Ectodermal cell (in vitro differentiated cells): ENCODE results near the gene MGAT4A.

Experiments used
- H3K27ac ChIP-seq: 2 replicates; pipeline ENCODE4 v1.7.0; 2013; ENCODE audit warnings: mild to moderate bottlenecking, low read depth, low read length; ENCODE audit not compliant: insufficient read depth, poor library complexity, severe bottlenecking
- H3K27me3 ChIP-seq: 2 replicates; pipeline ENCODE4 v1.7.0; 2013; ENCODE audit warnings: mild to moderate bottlenecking, low read length; ENCODE audit not compliant: insufficient read depth, control insufficient read depth, poor library complexity, severe bottlenecking
- H3K36me3 ChIP-seq: one replicate; pipeline ENCODE4 v1.7.0; 2013; ENCODE audit warnings: low read length; ENCODE audit not compliant: control insufficient read depth, insufficient read depth
- H3K4me1 ChIP-seq: one replicate; pipeline ENCODE4 v1.7.0; 2013; ENCODE audit warnings: low read length; ENCODE audit not compliant: control insufficient read depth, insufficient read depth
- H3K4me3 ChIP-seq: 2 replicates; pipeline ENCODE4 v1.7.0; 2013; ENCODE audit warnings: low read depth, low read length, control low read depth; ENCODE audit not compliant: insufficient read depth
- H3K9me3 ChIP-seq: 2 replicates; pipeline ENCODE4 v1.7.0; 2013; ENCODE audit warnings: mild to moderate bottlenecking, low read length, moderate library complexity; ENCODE audit not compliant: control insufficient read depth
- WGBS, 2 experiments: methylation state at CpG; one replicate each; pipeline ENCODE4 v1.1.7; 2013; ENCODE audit warnings: missing lambda C conversion rate in 2 of 2; 5-methylcytosine and 5-hydroxymethylcytosine counted together

The MGAT4A gene

DNA sequence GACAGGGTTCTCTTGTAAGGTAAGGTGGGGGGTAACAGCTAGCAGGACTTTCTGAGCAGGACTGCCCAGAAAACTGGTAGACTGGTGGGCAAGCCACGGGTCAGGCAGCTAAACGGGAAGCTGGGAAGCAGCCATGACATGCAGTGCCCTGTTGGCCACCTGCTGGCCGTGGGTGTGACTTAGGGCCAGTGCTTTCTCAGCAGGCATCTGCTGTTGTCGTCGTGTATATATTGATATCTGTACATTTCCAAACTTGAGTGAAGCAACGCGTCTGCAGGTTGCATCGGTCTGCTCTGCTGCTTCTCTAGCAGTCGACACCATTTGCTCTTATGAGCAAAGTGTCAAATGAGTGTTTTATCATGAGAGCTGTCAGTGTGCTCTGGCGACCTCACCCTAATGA lies 153.6 kb downstream of the MGAT4A start:
- Histone ChIP-seq H3K9me3 (no peaks in the 10 kb centered on the region), H3K4me1 (no peaks in the 10 kb centered on the region), H3K4me3 (no peak overlapping the region), H3K27me3 (no peaks in the 10 kb centered on the region), H3K27ac (no peak overlapping the region), H3K36me3 (no peaks in the 10 kb centered on the region)
- WGBS, 2 experiments = 91 to 92% methylated on average over 10 of the region's 10 CpGs

DNA sequence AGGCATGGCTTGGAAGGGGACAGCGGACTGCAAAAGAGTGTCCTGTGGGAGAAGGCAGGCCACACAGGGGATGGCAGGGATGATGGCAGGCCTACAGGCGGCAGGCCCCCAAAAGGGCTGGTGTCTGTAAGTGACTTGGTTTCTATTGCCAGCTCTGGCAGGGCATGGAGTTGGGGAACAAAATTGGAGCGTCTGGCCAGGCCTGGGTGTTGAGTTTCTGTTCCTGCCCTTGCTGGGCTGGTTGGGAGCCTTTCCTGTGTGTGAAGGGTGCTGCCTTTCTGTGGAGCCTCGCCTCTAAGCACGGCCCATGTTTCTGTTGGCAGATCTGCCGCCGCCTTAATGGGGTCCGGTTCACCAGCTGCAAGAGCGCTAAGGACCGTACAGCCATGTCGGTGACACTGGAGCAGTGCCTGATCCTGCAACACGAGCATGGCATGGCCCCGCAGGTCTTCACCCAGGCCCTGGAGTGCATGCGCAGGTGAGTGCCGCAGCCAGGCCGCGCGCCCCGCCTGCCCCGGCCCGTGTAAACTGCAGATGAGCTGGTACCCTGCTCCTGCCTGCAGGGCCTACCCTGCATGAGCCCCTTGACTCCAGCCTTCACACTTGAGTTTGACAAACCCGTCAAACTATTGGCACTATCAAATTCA lies 154.1 kb downstream of the MGAT4A start:
- Histone ChIP-seq H3K9me3 (no peaks in the 10 kb centered on the region), H3K27me3 (no peaks in the 10 kb centered on the region), H3K4me3 (no peak overlapping the region), H3K27ac (no peak overlapping the region), H3K36me3 (no peaks in the 10 kb centered on the region), H3K4me1 (no peaks in the 10 kb centered on the region)
- WGBS, 2 experiments = 95 to 96% methylated on average over 21 to 22 of the region's 22 CpGs

DNA sequence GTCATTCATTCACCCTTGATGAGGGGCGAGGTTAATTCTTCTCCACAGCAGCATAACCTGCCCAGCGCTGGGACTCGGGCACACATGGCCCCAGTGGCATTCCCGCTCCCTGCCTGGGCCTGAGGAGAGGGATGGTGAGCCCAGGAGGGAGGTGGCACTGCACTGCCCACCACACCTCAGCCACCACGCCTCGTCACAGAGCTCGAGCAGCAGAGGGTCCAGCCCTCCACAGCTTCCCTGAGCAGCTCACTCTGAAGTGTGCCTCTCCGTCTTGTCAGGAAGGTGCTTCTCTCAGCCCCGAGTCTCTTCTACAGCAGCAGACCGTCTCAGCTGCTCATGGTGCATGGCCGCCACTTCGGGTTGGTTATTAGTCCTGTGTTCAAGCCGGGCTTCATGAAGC lies 157.5 kb downstream of the MGAT4A start:
- no peak overlapping the region for H3K4me3 ChIP-seq
- H3K4me1 ChIP-seq = no peaks in the 10 kb centered on the region
- H3K27ac ChIP-seq = no peak overlapping the region
- 94 to 95% methylated on average over 13 of the region's 13 CpGs for WGBS, 2 experiments
- H3K9me3 ChIP-seq = no peaks in the 10 kb centered on the region
- H3K36me3 ChIP-seq = no peaks in the 10 kb centered on the region
- no peaks in the 10 kb centered on the region for H3K27me3 ChIP-seq

DNA sequence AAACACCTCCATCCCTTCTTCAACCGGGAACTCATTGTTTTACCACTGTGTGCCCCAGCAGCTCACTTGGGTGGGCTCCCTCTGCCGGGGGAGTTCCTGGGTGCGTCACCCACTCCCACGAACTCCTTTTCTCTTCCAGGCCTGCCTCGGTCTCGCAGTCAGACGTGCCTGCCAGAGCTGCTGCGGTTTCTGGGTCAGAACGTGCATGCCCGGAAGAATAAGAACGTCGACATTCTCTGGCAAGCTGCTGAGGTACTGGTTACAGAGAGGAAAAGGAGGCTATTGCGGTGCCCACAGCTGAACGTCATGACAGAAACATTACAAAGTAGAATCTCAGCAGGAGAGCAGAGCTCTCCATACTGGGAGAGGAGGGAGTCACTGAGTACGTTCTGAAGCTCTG lies 158.3 kb downstream of the MGAT4A start:
- no peaks in the 10 kb centered on the region for H3K9me3 ChIP-seq
- no peak overlapping the region for H3K27ac ChIP-seq
- H3K36me3 ChIP-seq = no peaks in the 10 kb centered on the region
- no peaks in the 10 kb centered on the region for H3K27me3 ChIP-seq
- 90 to 94% methylated on average over 15 of the region's 15 CpGs for WGBS, 2 experiments
- H3K4me1 ChIP-seq = no peaks in the 10 kb centered on the region
- H3K4me3 ChIP-seq = no peak overlapping the region

DNA sequence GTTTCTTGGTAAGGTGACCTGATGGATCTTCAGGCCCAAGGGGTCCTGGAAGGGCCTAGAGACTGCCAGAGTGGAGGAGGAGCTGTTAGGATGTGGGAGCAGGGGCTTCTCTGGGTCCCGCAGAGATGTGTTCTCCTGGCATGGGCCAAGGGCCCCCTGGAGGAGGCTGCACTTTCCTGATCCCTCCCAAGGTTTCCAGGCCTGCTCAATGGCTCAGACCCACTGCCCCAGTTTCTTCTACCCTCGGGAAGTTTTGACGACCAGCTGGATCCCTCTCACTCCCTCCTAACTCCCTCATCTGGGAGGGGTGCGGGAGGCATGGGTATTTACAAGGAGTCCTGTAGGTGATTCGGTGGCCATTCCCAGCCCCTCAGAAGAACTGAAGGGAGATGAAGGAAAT lies 158.7 kb downstream of the MGAT4A start:
- Histone ChIP-seq H3K9me3 (no peaks in the 10 kb centered on the region), H3K27me3 (no peaks in the 10 kb centered on the region), H3K4me3 (no peak overlapping the region), H3K4me1 (no peaks in the 10 kb centered on the region), H3K36me3 (no peaks in the 10 kb centered on the region), H3K27ac (no peak overlapping the region)
- 87 to 97% methylated on average over 5 of the region's 5 CpGs for WGBS, 2 experiments

DNA sequence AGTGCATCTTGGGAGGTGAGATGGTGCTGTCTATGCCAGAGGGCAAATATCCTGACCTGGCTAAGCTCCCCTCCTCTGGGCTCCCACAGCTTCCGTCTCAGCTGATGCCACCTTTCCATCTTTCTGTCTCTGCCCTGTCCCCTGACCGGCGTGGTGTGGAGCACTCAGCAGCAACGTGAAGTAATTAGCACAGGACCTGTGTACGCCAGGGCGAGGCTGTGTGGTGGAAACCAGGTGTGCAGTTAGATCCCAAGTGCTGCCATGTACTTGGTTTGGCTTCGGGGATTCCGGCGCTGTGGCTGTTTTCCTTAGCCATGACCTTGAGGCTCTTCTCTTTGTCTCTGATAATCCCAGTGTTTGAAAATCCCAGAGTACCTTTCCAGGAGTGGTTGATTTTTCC lies 159.1 kb downstream of the MGAT4A start:
- no peaks in the 10 kb centered on the region for H3K36me3 ChIP-seq
- no peaks in the 10 kb centered on the region for H3K9me3 ChIP-seq
- 94 to 95% methylated on average over 9 of the region's 9 CpGs for WGBS, 2 experiments
- H3K4me3 ChIP-seq = no peak overlapping the region
- no peak overlapping the region for H3K27ac ChIP-seq
- H3K27me3 ChIP-seq = no peaks in the 10 kb centered on the region
- no peaks in the 10 kb centered on the region for H3K4me1 ChIP-seq

DNA sequence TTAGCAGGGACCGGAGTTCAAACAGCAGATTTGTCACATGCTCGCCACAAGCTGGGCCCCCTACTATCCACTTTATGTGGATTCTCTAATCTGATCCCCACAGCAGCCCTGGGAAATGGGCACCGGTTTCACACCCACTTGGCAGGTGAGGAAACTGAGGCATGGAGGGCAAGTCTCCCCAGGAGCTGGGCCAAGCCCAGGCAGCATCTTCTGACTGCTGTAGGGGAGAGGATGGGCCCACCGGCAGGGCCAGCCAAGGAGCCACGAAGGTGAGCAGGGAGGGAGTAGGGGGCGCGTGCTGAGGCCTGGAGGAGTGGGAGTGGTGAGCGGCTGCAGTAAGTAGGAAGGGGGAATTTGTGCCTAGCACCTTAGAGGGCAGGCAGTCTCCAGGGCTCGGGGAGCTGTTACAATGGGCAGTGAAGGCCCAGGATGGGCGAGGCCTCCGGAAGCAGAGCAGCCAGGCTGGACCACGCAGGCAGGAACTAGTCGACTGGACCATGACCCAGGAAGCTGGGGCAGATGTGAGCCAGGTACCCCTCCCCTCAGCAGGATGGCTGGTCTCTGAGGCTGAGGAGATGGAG lies 159.7 kb downstream of the MGAT4A start:
- H3K4me3 ChIP-seq = no peak overlapping the region
- H3K4me1 ChIP-seq = no peaks in the 10 kb centered on the region
- no peaks in the 10 kb centered on the region for H3K27me3 ChIP-seq
- no peaks in the 10 kb centered on the region for H3K36me3 ChIP-seq
- H3K27ac ChIP-seq = no peak overlapping the region
- WGBS, 2 experiments = 92 to 93% methylated on average over 13 of the region's 13 CpGs
- no peaks in the 10 kb centered on the region for H3K9me3 ChIP-seq

DNA sequence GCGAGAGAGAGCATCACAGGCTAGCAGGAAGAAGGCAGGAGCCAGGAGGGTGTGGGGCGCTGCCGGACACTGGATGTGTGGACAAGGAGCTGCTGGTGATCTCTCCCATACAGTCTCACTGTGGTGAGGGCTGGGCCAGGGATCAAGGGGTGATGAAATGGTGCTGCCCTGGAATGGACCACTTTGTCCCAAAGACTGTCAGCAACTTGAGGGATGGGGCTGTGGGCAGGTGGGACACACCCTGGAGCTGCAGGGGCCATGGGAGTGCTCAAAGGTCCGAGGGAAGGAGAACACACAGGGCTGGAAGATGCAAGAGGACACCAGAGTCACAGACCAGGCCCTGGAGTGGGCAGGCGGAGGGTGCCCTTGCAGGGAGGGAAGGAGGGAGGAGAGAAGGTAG lies 160.6 kb downstream of the MGAT4A start:
- no peak overlapping the region for H3K27ac ChIP-seq
- no peaks in the 10 kb centered on the region for H3K27me3 ChIP-seq
- 92 to 96% methylated on average over 5 of the region's 5 CpGs for WGBS, 2 experiments
- no peaks in the 10 kb centered on the region for H3K4me1 ChIP-seq
- no peak overlapping the region for H3K4me3 ChIP-seq
- H3K36me3 ChIP-seq = no peaks in the 10 kb centered on the region
- H3K9me3 ChIP-seq = no peaks in the 10 kb centered on the region

DNA sequence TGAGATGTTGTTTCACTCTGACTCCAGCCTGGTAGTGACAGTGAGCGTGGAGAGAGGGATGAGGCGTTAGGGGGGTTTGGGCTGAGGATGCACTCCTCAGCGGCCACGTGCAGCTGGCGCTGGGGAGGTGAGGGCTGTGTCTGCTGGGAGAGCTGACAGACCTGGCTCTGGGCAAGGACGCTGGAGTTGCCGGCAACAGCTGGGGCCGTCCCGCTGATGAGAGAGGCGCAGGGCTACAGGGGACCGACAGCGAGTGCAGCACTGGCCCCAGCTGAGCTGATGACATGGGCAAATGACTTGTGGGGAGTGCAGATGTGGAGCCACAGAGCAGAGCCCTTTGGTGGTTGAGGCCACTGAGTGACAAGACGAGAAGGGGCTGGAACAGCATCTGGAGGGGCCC lies 161.0 kb downstream of the MGAT4A start:
- no peaks in the 10 kb centered on the region for H3K9me3 ChIP-seq

DNA sequence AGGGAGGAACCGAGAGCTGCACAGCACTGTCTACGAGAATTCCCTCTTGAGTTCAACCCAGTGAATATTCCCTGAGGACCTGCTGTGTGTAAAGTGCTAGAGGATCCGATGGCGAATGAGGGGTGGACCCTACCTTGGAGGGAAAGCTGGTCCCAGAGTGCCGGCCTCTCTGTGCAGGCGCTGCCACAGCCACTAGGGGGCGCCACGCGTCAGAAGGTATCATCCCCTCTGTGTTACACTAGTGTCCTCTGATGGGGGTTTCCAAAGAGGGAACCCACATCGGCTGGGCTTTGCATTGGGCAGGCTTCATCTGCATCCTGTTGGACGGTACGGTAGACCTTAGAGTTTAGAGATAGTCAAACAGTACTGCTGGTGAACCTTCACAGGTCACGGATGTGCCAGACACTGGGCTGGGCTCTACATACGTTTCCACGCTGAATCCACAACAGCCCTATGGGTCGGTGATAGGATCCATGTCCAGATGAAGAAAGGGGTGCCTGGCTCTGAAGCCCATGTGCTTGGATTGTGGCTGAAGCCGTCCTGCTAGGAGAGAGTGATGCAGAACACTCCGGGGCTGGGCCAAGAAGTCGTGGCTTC lies 161.6 kb downstream of the MGAT4A start:
- H3K36me3 ChIP-seq = no peaks in the 10 kb centered on the region
- no peaks in the 10 kb centered on the region for H3K9me3 ChIP-seq

More for the DNA sequence above, 161.0 kb downstream of the MGAT4A start:
- Histone ChIP-seq H3K27ac (no peak overlapping the region), H3K27me3 (no peaks in the 10 kb centered on the region), H3K4me1 (no peaks in the 10 kb centered on the region), H3K4me3 (no peak overlapping the region), H3K36me3 (no peaks in the 10 kb centered on the region)
- WGBS, 2 experiments = 94 to 95% methylated on average over 13 of the region's 13 CpGs

More for the DNA sequence above, 161.6 kb downstream of the MGAT4A start:
- no peak overlapping the region for H3K27ac ChIP-seq
- 71% methylated on average over 19 of the region's 19 CpGs for WGBS, 2 experiments
- H3K27me3 ChIP-seq = no peaks in the 10 kb centered on the region
- no peak overlapping the region for H3K4me3 ChIP-seq
- no peaks in the 10 kb centered on the region for H3K4me1 ChIP-seq
